ENCODE measurements around the gene NAT10.
"Not testable (repeated sequence)": the region's sequence is repeated elsewhere in the genome, so short reads cannot be mapped to it uniquely, and the experiment has no call there.

NAT10 gene

GRCh38 chr11:34075178-34075820 is 30.1 kb upstream of the NAT10 start:
- ChIA-PET CTCF (interaction anchor here (0.7 to 1.3 kb wide), 2 partner anchors 58 to 78 kb away, joined by 3 read pairs; no protein-coding TSS in a partner anchor), POLR2A (ENCODE audit: low non-redundant PET) (no interaction called here)
- TF ChIP-seq, protein P1, sequence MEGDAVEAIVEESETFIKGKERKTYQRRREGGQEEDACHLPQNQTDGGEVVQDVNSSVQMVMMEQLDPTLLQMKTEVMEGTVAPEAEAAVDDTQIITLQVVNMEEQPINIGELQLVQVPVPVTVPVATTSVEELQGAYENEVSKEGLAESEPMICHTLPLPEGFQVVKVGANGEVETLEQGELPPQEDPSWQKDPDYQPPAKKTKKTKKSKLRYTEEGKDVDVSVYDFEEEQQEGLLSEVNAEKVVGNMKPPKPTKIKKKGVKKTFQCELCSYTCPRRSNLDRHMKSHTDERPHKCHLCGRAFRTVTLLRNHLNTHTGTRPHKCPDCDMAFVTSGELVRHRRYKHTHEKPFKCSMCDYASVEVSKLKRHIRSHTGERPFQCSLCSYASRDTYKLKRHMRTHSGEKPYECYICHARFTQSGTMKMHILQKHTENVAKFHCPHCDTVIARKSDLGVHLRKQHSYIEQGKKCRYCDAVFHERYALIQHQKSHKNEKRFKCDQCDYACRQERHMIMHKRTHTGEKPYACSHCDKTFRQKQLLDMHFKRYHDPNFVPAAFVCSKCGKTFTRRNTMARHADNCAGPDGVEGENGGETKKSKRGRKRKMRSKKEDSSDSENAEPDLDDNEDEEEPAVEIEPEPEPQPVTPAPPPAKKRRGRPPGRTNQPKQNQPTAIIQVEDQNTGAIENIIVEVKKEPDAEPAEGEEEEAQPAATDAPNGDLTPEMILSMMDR (conservative IDR thresholded peaks at IDR 0.05; ENCODE audit: low read depth) = no peak
- H3K27ac ChIP-seq = no peak overlapping the region
- DNase-seq (ENCODE audit: low spot score) = peak; percentile 23

DNA sequence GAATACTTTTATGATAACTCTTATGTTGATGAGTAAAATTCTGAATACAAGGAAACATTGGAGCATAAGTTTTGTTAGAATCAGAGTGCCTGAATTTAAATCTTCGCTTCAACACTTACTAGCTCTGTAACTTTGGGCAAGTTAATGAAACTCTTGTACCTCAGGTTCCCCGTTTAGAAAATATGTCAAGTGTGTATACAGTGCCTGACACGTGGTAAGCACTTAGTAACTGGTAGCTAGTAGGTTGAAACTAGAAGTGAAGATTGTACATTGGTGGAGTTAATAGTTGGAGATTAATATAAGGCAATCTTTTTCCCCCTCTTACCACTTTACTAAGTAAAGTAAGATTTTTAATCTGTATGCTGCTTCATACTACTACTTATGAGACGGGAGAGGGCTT is 24.8 kb upstream of the NAT10 start:
- TF ChIP-seq, protein P1 (conservative IDR thresholded peaks at IDR 0.05; ENCODE audit: low read depth) = no peak
- no peak overlapping the region for H3K27ac ChIP-seq
- DNase-seq (ENCODE audit: low spot score) = no peak
- ChIA-PET POLR2A (ENCODE audit: low non-redundant PET) (no interaction called here), CTCF (interaction anchor here (1.5 kb wide), 1 partner anchor 84 kb away, joined by 5 read pairs; no protein-coding TSS in a partner anchor)

DNA sequence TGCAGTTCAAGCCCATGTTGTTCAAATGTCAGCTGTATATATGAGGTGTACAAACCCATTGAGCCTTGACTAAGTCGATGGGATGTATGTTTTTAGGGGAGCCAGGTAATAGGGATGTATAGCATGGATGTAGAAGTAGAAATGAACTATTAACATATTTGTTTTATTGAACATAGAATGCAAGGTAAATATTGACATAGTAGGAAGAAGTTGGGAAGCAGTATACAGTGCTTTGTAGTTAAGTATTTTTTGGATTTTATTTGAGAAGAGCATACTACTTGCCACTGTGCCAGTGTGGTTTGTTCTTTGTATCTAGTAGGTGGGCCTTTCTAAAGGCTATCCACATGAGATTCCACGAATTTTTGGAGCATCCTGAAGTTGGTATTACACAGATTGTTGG is 20.8 kb upstream of the NAT10 start:
- no peak for DNase-seq (ENCODE audit: low spot score)
- ChIA-PET POLR2A (ENCODE audit: low non-redundant PET) (no interaction called here), CTCF (no interaction called here)
- H3K27ac ChIP-seq = no peak overlapping the region
- TF ChIP-seq, protein P1 (conservative IDR thresholded peaks at IDR 0.05; ENCODE audit: low read depth) = no peak

GRCh38 chr11:34086554-34087283 is 18.7 kb upstream of the NAT10 start:
- ChIA-PET CTCF (interaction anchor here (0.6 kb wide), 3 partner anchors 47 to 967 kb away, joined by 3 to 4 read pairs (median 3); no protein-coding TSS in a partner anchor), POLR2A (ENCODE audit: low non-redundant PET) (no interaction called here)
- no peak overlapping the region for H3K27ac ChIP-seq
- TF ChIP-seq, protein P1 (conservative IDR thresholded peaks at IDR 0.05; ENCODE audit: low read depth) = no peak
- no peak for DNase-seq (ENCODE audit: low spot score)

GRCh38 chr11:34091825-34092224 is 13.6 kb upstream of the NAT10 start:
- CTCF ChIA-PET = no interaction called here
- TF ChIP-seq, protein P1 (conservative IDR thresholded peaks at IDR 0.05; ENCODE audit: low read depth) = no peak
- no peak for DNase-seq (ENCODE audit: low spot score)
- no peak overlapping the region for H3K27ac ChIP-seq
- POLR2A ChIA-PET (ENCODE audit: low non-redundant PET) = no interaction called here

- POLR2A ChIA-PET (ENCODE audit: low non-redundant PET); H3K27ac ChIP-seq; CTCF ChIA-PET; DNase-seq (ENCODE audit: low spot score): not testable (repeated sequence)
These were observed 10.5 kb upstream of the NAT10 start for GRCh38 chr11:34094900-34095299.

DNA sequence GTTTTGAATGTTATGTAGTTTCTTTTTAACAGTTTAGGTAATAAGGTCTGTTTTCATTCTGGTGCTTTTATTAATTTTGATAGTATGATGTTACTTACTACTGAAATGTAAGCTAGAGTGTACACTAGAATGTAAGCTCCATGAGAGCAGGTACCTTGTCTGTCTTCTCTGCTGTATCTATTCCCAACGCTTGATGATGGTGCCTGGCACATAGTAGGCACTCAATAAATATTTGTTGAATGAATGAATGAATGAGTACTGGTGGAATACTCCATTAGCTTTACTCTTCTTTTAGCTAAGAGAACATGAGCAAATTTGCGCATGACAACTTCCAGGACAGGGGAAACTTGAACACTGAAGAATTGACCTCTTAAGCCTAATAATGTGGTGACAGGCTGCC is 6.6 kb upstream of the NAT10 start:
- POLR2A ChIA-PET (ENCODE audit: low non-redundant PET) = no interaction called here
- no peak for DNase-seq (ENCODE audit: low spot score)
- TF ChIP-seq, protein P1 (conservative IDR thresholded peaks at IDR 0.05; ENCODE audit: low read depth) = no peak
- CTCF ChIA-PET = no interaction called here
- H3K27ac ChIP-seq = no peak overlapping the region

Measured in RWPE1 (cell line).